Left lobe of liver (tissue), 2 donors: ENCODE measurements around the gene MZB1. TPM values are rescaled to one million over a fixed set of nuclear protein-coding genes. Genes with fewer than 3 reads are reported as not detected.

Source experiments
- ATAC-seq: fragments of 200-7000 bp; cut with Tn5 transposase; one replicate; pipeline ENCODE4 v1.9.1; 2020; ENCODE audit warnings: mild to moderate bottlenecking, moderate library complexity
- DNase-seq: peaks from one replicate; pipeline ENCODE4 v3.0.0-alpha.2; 2020; ENCODE audit warnings: low spot score
- total RNA-seq: library from RNA; stranded (reverse); gene quantifications from one replicate; pipeline ENCODE4 v1.2.1, GENCODE V29; 2021
- donor health status: DM: no; HTN: no; CAD: no; lungs with moderate emphysema.
- donor health status: DM: no; HTN: yes; CAD: no.

The MZB1 gene
- total RNA-seq, 1 donor from 2014 or later = 0.96 TPM

GRCh38 chr5:139341187-139341688 is 48.5 kb downstream of the MZB1 start:
- DNase-seq = no peak
- ATAC-seq = no peak

GRCh38 chr5:139340051-139340450 is 49.7 kb downstream of the MZB1 start:
- DNase-seq (no peak), ATAC-seq (no peak)

Other genes with a start within 250 kb of the MZB1 start
- 90.6 TPM for gene SIL1, start 191.5 kb downstream of the MZB1 start, total RNA-seq
- 39.2 TPM for gene MATR3, start 96.2 kb downstream of the MZB1 start, total RNA-seq
- 31.6 TPM for gene PAIP2, start 48.1 kb downstream of the MZB1 start, total RNA-seq
- gene SLC23A1, start 6.6 kb downstream of the MZB1 start, total RNA-seq = 35.5 TPM
- 0.75 TPM for gene PROB1, start 5.2 kb upstream of the MZB1 start, total RNA-seq
- gene SPATA24, start 14.2 kb upstream of the MZB1 start, total RNA-seq = 2.2 TPM
- gene DNAJC18, start 49.6 kb upstream of the MZB1 start, total RNA-seq = 0.63 TPM
- gene ECSCR, start 72.8 kb upstream of the MZB1 start, total RNA-seq = 2.0 TPM
- not detected for gene SMIM33, start 81.1 kb upstream of the MZB1 start, total RNA-seq
- 8.0 TPM for gene STING1, start 92.8 kb upstream of the MZB1 start, total RNA-seq
- gene UBE2D2, start 171.4 kb upstream of the MZB1 start, total RNA-seq = 34.4 TPM